Stimulated activated CD4-positive, alpha-beta T cell treated with anti-CD3 and anti-CD28 coated beads, Interleukin-15, amount 100 ng/mL, for 1 hour (primary cell): ENCODE measurements around the gene SLFN13.
"Not testable (repeated sequence)": the region's sequence is repeated elsewhere in the genome, so short reads cannot be mapped to it uniquely, and the experiment has no call there.

ENCODE experiments used
- DNase-seq, 2 donors: peaks; one replicate each; pipeline ENCODE4 v3.0.0-alpha.2; 2020; ENCODE audit warnings: low read depth in 1 of 2, low spot score in 1 of 2

The SLFN13 gene

GRCh38 chr17:35433075-35433894 lies 15.3 kb downstream of the SLFN13 start:
- DNase-seq = peak; percentile 15 to 29

GRCh38 chr17:35432176-35433074 lies 16.1 kb downstream of the SLFN13 start, which contains the start of gene SLFN12:
Gene SLFN12, minus strand, starts transcription at chr17:35432500. Its CDS starts 9,472 bp downstream, at chr17:35423028.
- DNase-seq = peak in 1 of 2 donors; percentile 22

- DNase-seq = no peak
Observed at GRCh38 chr17:35429702-35430101, 18.9 kb downstream of the SLFN13 start.

- no peak for DNase-seq
Observed at GRCh38 chr17:35428229-35428628, 20.3 kb downstream of the SLFN13 start.

GRCh38 chr17:35423761-35424160 lies 24.8 kb downstream of the SLFN13 start:
- DNase-seq = no peak

- DNase-seq = not testable (repeated sequence)
Observed at GRCh38 chr17:35421069-35421468, 27.5 kb downstream of the SLFN13 start.

GRCh38 chr17:35416659-35417058 lies 31.9 kb downstream of the SLFN13 start:
- no peak for DNase-seq

GRCh38 chr17:35414707-35415106 lies 33.9 kb downstream of the SLFN13 start:
- not testable (repeated sequence) for DNase-seq

- no peak for DNase-seq
Observed at GRCh38 chr17:35414247-35414646, 34.3 kb downstream of the SLFN13 start.

GRCh38 chr17:35407531-35407930 lies 41.0 kb downstream of the SLFN13 start:
- no peak for DNase-seq

- DNase-seq = no peak
Observed at GRCh38 chr17:35406568-35406967, 42.0 kb downstream of the SLFN13 start.

- no peak for DNase-seq
Observed at GRCh38 chr17:35404360-35404759, 44.2 kb downstream of the SLFN13 start.

- not testable (repeated sequence) for DNase-seq
Observed at GRCh38 chr17:35393783-35394182, 54.8 kb downstream of the SLFN13 start.

GRCh38 chr17:35390663-35391062 lies 57.9 kb downstream of the SLFN13 start:
- DNase-seq = no peak

GRCh38 chr17:35390156-35390555 lies 58.4 kb downstream of the SLFN13 start:
- DNase-seq = no peak

GRCh38 chr17:35387496-35387895 lies 61.1 kb downstream of the SLFN13 start:
- no peak for DNase-seq
